Kasumi-1 (cell line): ENCODE measurements around the gene SENP1.

ENCODE experiments used
- DNase-seq, 2 experiments: peaks; one replicate each; lab custom pipeline; 2025; lab: John Stamatoyannopoulos, UW

SENP1 gene

DNA sequence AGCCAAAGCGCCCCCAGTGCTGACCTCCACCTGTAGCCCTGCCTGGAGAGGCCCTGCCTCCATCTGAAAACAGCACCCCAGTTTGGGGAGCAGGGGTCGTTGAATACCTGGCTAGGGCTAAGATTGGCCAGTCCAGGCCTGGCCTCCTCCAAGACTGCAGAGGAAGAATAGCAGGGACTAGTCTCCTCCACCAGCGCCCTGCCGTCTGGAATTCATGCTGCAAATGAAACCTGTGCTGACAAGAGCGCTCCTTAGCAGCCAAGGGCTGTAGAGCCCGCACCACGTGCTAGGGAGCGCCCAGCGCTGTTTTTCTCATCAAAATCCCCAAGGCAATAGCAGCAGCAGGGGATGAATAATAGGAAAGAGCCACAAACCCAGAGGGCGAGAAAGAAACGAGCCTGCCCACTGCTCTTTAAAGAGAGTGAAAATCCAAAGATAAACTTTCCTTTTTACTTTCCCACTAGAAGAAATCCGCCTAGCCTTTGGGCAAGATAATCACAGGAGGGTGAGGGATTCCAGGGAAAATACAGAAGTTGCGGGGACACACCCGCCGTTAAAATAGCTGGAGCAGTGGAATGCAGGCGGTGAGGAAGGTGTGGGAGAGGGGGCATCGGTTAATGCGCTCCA is 104.9 kb downstream of the SENP1 start:
- no peak for DNase-seq

DNA sequence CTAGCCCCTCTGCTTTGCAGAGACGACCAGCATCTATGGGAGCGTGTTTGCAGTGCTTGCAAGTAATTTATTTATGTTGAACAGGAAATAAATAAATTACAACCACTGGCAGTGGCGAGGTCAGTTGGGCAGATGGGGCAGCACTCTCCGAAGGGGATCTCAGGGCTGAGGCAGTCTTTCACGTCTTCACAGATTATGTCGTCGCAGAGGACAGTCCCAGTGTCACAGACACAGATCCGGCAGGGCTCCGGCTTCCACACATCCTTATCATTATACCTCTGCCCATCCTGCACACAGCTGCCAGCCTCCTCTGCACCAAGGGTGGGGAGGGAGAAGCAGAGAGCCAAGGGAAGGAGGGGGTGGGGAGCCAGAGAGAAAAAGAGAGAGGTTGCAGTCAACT is 106.1 kb downstream of the SENP1 start:
- DNase-seq = no peak

DNA sequence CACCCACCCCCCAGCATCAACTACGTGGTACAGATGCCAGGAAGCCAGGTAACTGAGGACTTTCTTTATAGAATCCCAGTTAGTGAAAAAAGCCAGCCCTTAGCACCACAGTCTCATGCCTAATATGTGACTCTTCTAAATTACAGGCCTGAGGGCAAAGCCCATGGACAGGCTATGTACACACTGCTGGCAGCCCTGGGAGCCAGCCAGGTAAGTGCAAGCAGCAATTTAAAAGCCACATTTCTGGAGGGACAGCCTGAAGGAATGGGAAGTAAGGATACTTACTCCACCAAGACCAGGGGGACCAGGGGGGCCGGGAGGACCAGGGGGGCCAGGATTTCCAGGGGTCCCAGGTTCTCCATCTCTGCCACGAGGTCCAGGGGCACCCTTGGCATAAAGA is 108.6 kb downstream of the SENP1 start:
- no peak for DNase-seq

DNA sequence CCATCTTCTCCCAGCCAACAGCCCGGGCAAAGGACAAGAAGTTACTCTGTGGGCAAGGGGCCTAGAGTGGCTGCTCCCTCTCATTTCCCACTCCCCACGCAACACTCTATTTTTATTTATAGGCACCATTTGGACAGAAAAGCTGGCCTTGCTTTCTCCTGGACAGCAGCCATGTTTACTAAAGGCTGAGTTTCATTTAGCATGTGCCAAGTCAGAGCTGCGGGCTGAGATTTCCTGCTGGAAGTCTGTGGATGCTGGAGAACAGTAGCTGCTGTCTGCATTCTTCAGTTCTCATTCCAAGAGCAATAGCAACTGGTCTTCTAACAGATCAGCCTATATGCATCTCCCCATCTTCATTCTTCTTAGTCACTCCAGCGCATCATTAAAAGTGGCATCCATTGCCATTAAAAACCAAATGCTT is 109.9 kb downstream of the SENP1 start:
- no peak for DNase-seq

DNA sequence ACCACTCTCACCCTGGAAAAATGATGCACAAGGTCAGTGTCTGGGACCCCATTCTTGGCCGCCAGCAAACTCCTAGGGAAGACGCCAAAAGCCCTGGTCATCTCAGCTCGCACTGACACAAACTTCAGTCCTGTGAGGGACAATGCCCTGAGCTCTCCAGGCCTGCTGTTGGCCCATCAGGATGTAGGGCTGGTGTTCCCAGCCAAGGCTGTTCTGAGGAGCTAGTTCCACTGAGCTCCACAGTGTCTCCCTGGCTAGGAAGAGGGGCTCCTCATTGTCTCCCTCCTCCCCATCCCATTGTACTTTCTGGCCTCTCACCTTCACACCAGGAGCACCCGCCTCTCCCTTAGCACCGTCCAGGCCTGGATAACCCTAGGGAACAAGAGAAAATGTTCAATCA is 112.4 kb downstream of the SENP1 start:
- no peak for DNase-seq
